ENCODE data around the gene MFN1.

MFN1 gene

GRCh38 chr3:179432451-179432850, 84.9 kb downstream of the MFN1 start:
- DNase-seq = no peak

GRCh38 chr3:179436517-179436916, 89.0 kb downstream of the MFN1 start:
- DNase-seq = no peak

GRCh38 chr3:179438841-179439240, 91.3 kb downstream of the MFN1 start:
- no peak for DNase-seq

Measured in SIG-M5 (cell line).